HepG2 (cell line): ENCODE measurements around the gene KLHL18. TPM values are rescaled to one million over a fixed set of nuclear protein-coding genes. Genes with fewer than 3 reads are reported as not detected.

Source experiments
- ARID5B ChIP-seq: IDR thresholded peaks from 2 replicates; pipeline ENCODE4 v1.4.0; 2020; ENCODE audit warnings: mild to moderate bottlenecking, missing genetic modification reagents
- ASH2L ChIP-seq: fragments of 300-600, 200-600 bp; sonication (generic); IDR thresholded peaks from 2 replicates; pipeline ENCODE4 v1.7.0; 2017; ENCODE audit warnings: low read depth, mild to moderate bottlenecking, moderate library complexity, mixed read lengths, low read length; ENCODE audit not compliant: insufficient read length
- ATF1 ChIP-seq: IDR thresholded peaks from 2 replicates; pipeline ENCODE4 v1.6.1; 2016; ENCODE audit warnings: mild to moderate bottlenecking, control low read depth
- BCL3 ChIP-seq: sonication (generic); formaldehyde crosslinking; IDR thresholded peaks from 2 replicates; pipeline ENCODE4 v1.5.1; 2020; ENCODE audit warnings: mild to moderate bottlenecking, missing genetic modification reagents, moderate library complexity
- FOXJ3 ChIP-seq: sonication (generic); formaldehyde crosslinking; IDR thresholded peaks from 2 replicates; pipeline ENCODE4 v1.4.0; 2020; ENCODE audit warnings: missing genetic modification reagents, mild to moderate bottlenecking, borderline replicate concordance
- ISL2 ChIP-seq: sonication (generic); formaldehyde crosslinking; IDR thresholded peaks from 2 replicates; pipeline ENCODE4 v1.5.0; 2020; ENCODE audit warnings: missing genetic modification reagents
- MAF1 ChIP-seq: sonication (generic); formaldehyde crosslinking; IDR thresholded peaks from 2 replicates; pipeline ENCODE4 v1.5.0; 2020; ENCODE audit warnings: missing genetic modification reagents, borderline replicate concordance
- RFXAP ChIP-seq: sonication (generic); formaldehyde crosslinking; IDR thresholded peaks from 2 replicates; pipeline ENCODE4 v1.4.0; 2020; ENCODE audit warnings: missing genetic modification reagents, borderline replicate concordance
- SKI ChIP-seq: fragments of 450-650 bp; IDR thresholded peaks from one replicate; pipeline ENCODE4 v1.6.1; 2018; ENCODE audit warnings: mild to moderate bottlenecking; ENCODE audit not compliant: partially characterized antibody
- TAF1 ChIP-seq: sonication (generic); formaldehyde crosslinking; IDR thresholded peaks from 2 replicates; pipeline ENCODE4 v1.4.0; 2020; ENCODE audit warnings: missing genetic modification reagents
- THAP9 ChIP-seq: sonication (generic); formaldehyde crosslinking; IDR thresholded peaks from 2 replicates; pipeline ENCODE4; 2020; ENCODE audit warnings: missing genetic modification reagents, mild to moderate bottlenecking, borderline replicate concordance
- ZFP91 ChIP-seq: sonication (generic); formaldehyde crosslinking; IDR thresholded peaks from 2 replicates; pipeline ENCODE4 v1.9.0; 2022; ENCODE audit warnings: missing genetic modification reagents, mild to moderate bottlenecking, borderline replicate concordance
- ZNF18 ChIP-seq: sonication (generic); formaldehyde crosslinking; IDR thresholded peaks from 2 replicates; pipeline ENCODE4 v1.8.0; 2022; ENCODE audit warnings: mild to moderate bottlenecking, missing genetic modification reagents; ENCODE audit not compliant: insufficient replicate concordance
- ZNF3 ChIP-seq: IDR thresholded peaks from 2 replicates; pipeline ENCODE4 v1.7.0; 2017; ENCODE audit warnings: inconsistent platforms
- ZNF543 ChIP-seq: sonication (generic); formaldehyde crosslinking; IDR thresholded peaks from 2 replicates; pipeline ENCODE4 v1.4.0; 2020; ENCODE audit warnings: mild to moderate bottlenecking, missing genetic modification reagents
- ZNF740 ChIP-seq: sonication (generic); formaldehyde crosslinking; IDR thresholded peaks from 2 replicates; pipeline ENCODE4 v1.4.0; 2020; ENCODE audit warnings: missing genetic modification reagents
- polyA plus RNA-seq, 8 experiments: library from polyadenylated mRNA; depleted of rRNA in 3 of 8; stranded (reverse) in 7 of 8; unstranded in 1 of 8; fragments of >200 nt; fragmentation: Illumina TruSeq in 4 of 8; extraction: Trizol in 4 of 8; gene quantifications; 2 replicates each; pipeline versions ENCODE4 v1.2.1 to v1.2.3, GENCODE V29; 2011 to 2016; ENCODE audit warnings: low read depth in 4 of 8, missing spikeins in 1 of 8, mixed read lengths in 1 of 8; ENCODE audit not compliant: insufficient read depth in 1 of 8
- total RNA-seq, 5 experiments: library from RNA; depleted of rRNA; stranded (reverse); fragments of >200 nt; fragmentation: Illumina TruSeq; extraction: Trizol; gene quantifications; 2 replicates each; pipeline ENCODE4 v1.2.3, GENCODE V29; 2016; ENCODE audit warnings: low read depth in 1 of 5

The KLHL18 gene
- total and polyA plus RNA-seq, 2 of the 13 experiments (the other 11 are each of a cell fraction or from before 2014, with no cell fraction given): 17.5 to 18.8 TPM

- TF ChIP-seq ZFP91 (peak; percentile 79; the same call in 1 of the 2 replicates), ZNF18 (CRISPR knock-in tag) (no peak), ARID5B (CRISPR knock-in tag) (peak; percentile 13; the same call in 1 of the 2 replicates), RFXAP (CRISPR knock-in tag) (peak; percentile 80; the same call in 1 of the 2 replicates), ISL2 (peak; percentile 68; the same call in 1 of the 2 replicates), ASH2L (peak; percentile 72), BCL3 (CRISPR knock-in tag) (no peak), THAP9 (peak; percentile 69; the same call in 1 of the 2 replicates), FOXJ3 (CRISPR knock-in tag) (0 out of 2 replicates have a peak, but pooled peaks have one; percentile 32), ZNF543 (peak; percentile 45; the same call in 1 of the 2 replicates), ATF1 (CRISPR knock-in tag) (peak; percentile 71; the same call in 1 of the 2 replicates), TAF1 (CRISPR knock-in tag) (peak; percentile 58), MAF1 (CRISPR knock-in tag) (no peak), ZNF740 (CRISPR knock-in tag) (peak; percentile 63; the same call in 1 of the 2 replicates), SKI (peak; percentile 8), ZNF3 (CRISPR knock-in tag) (no peak)
Observed at GRCh38 chr3:47380601-47381316, 98.0 kb downstream of the KLHL18 start, which contains the start of gene PTPN23 (continued).
